ENCODE measurements around the gene FYN. TPM values are rescaled to one million over a fixed set of nuclear protein-coding genes. Genes with fewer than 3 reads are reported as not detected.

FYN gene
- polyA plus RNA-seq, 2 of the 4 experiments (the other 2 are of a cell fraction) = 3.5 to 3.7 TPM

GRCh38 chr6:111626441-111626840, 246.8 kb downstream of the FYN start:
- H3K4me2 ChIP-seq = no peak overlapping the region
- no peak overlapping the region for H3K4me3 ChIP-seq
- CTCF ChIA-PET = interaction anchor here (0.7 kb wide), 1 partner anchor 369 kb away, joined by 4 read pairs; no protein-coding TSS in a partner anchor
- WGBS (ENCODE audit: missing lambda C conversion rate) = 91% methylated on average over 8 of the region's 8 CpGs
- DNase-seq (ENCODE audit: low read depth in 1 of 2, low spot score in 1 of 2) (no peak), FAIRE-seq (no peak), ATAC-seq (no peak)
- TF ChIP-seq PBX3 (IDR thresholded peaks at IDR 0.05) = no peak
- no peak for TF ChIP-seq EP300 (IDR thresholded peaks at IDR 0.05)
- TF ChIP-seq ZC3H11A (IDR thresholded peaks at IDR 0.05) = no peak
- no peak for TF ChIP-seq ZSCAN20 (CRISPR knock-in tag; IDR thresholded peaks at IDR 0.05)
- TF ChIP-seq HMGXB4 (CRISPR knock-in tag; IDR thresholded peaks at IDR 0.05; ENCODE audit: borderline replicate concordance) = no peak
- TF ChIP-seq CHD2 (IDR thresholded peaks at IDR 0.05; ENCODE audit: low read length, partially characterized antibody) = no peak
- TF ChIP-seq SMC3 (IDR thresholded peaks at IDR 0.05) = no peak
- TF ChIP-seq, protein P1, sequence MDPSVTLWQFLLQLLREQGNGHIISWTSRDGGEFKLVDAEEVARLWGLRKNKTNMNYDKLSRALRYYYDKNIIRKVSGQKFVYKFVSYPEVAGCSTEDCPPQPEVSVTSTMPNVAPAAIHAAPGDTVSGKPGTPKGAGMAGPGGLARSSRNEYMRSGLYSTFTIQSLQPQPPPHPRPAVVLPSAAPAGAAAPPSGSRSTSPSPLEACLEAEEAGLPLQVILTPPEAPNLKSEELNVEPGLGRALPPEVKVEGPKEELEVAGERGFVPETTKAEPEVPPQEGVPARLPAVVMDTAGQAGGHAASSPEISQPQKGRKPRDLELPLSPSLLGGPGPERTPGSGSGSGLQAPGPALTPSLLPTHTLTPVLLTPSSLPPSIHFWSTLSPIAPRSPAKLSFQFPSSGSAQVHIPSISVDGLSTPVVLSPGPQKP (IDR thresholded peaks at IDR 0.05; ENCODE audit: low read depth, low read length) = no peak
- no peak for TF ChIP-seq EHMT2 (IDR thresholded peaks at IDR 0.05; ENCODE audit: low read depth)
- TF ChIP-seq MAFK (IDR thresholded peaks at IDR 0.05; ENCODE audit: partially characterized antibody) = no peak
- no peak for TF ChIP-seq ZFP36 (IDR thresholded peaks at IDR 0.05; ENCODE audit: borderline replicate concordance, partially characterized antibody)
- no peak for TF ChIP-seq RFX5 (IDR thresholded peaks at IDR 0.05)
- no peak overlapping the region for H3K27ac ChIP-seq
- H3K9me3 ChIP-seq = no peaks in the 10 kb centered on the region
- no peaks in the 10 kb centered on the region for H3K4me1 ChIP-seq
- POLR2A ChIA-PET = no interaction called here

GRCh38 chr6:111625461-111626391, 247.5 kb downstream of the FYN start:
- Histone ChIP-seq H3K4me1 (no peaks in the 10 kb centered on the region), H3K9me3 (no peaks in the 10 kb centered on the region), H3K4me2 (no peak overlapping the region), H3K27ac (no peak overlapping the region), H3K4me3 (no peak overlapping the region)
- ChIA-PET CTCF (interaction anchor here (0.7 kb wide), 1 partner anchor 369 kb away, joined by 4 read pairs; no protein-coding TSS in a partner anchor), POLR2A (no interaction called here)
- DNase-seq (ENCODE audit: low read depth in 1 of 2, low spot score in 1 of 2) (no peak), ATAC-seq (no peak), FAIRE-seq (no peak)
- TF ChIP-seq HOXA7 (CRISPR knock-in tag; IDR thresholded peaks at IDR 0.05) (no peak), EP300 (IDR thresholded peaks at IDR 0.05) (no peak), PBX3 (IDR thresholded peaks at IDR 0.05) (no peak), ZNF302 (CRISPR knock-in tag; IDR thresholded peaks at IDR 0.05) (no peak), ESRRA (IDR thresholded peaks at IDR 0.05; ENCODE audit: borderline replicate concordance, low read length) (no peak), POLR2A (IDR thresholded peaks at IDR 0.05; ENCODE audit: low read length) (no peak), NFE2L2 (conservative IDR thresholded peaks at IDR 0.05; ENCODE audit: low read length) (no peak), SREBF2 (IDR thresholded peaks at IDR 0.05) (no peak), HOXB13 (CRISPR knock-in tag; IDR thresholded peaks at IDR 0.05; ENCODE audit: low read depth) (no peak), MAFK (IDR thresholded peaks at IDR 0.05; ENCODE audit: partially characterized antibody) (no peak), RNF2 (IDR thresholded peaks at IDR 0.05; ENCODE audit: borderline replicate concordance, low read depth) (no peak), EHMT2 (IDR thresholded peaks at IDR 0.05; ENCODE audit: low read depth) (no peak), FOSL2 (IDR thresholded peaks at IDR 0.05) (no peak), FOSL2 (CRISPR knock-in tag; IDR thresholded peaks at IDR 0.05) (no peak), ATOH8 (CRISPR knock-in tag; IDR thresholded peaks at IDR 0.05; ENCODE audit: low read depth) (no peak), HOXB5 (CRISPR knock-in tag; IDR thresholded peaks at IDR 0.05) (no peak), BHLHE40 (IDR thresholded peaks at IDR 0.05; ENCODE audit: low read depth, low read length) (no peak)
- TF ChIP-seq, protein P2, sequence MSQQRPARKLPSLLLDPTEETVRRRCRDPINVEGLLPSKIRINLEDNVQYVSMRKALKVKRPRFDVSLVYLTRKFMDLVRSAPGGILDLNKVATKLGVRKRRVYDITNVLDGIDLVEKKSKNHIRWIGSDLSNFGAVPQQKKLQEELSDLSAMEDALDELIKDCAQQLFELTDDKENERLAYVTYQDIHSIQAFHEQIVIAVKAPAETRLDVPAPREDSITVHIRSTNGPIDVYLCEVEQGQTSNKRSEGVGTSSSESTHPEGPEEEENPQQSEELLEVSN (IDR thresholded peaks at IDR 0.05; ENCODE audit: borderline replicate concordance, low read depth) = no peak
- TF ChIP-seq, protein P3, sequence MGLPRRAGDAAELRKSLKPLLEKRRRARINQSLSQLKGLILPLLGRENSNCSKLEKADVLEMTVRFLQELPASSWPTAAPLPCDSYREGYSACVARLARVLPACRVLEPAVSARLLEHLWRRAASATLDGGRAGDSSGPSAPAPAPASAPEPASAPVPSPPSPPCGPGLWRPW (IDR thresholded peaks at IDR 0.05) = no peak
- 86% methylated on average over 13 of the region's 17 CpGs for WGBS (ENCODE audit: missing lambda C conversion rate)
